Stimulated activated CD4-positive, alpha-beta T cell treated with anti-CD3 and anti-CD28 coated beads, Interleukin-2, amount 100 ng/mL, for 48 hours (primary cell): ENCODE measurements around the gene ALKBH5.

Experiments used
- DNase-seq, 2 donors: peaks; one replicate each; pipeline ENCODE4 v3.0.0-alpha.2; 2020

The ALKBH5 gene

GRCh38 chr17:18159551-18160120 lies 24.0 kb upstream of the ALKBH5 start:
- DNase-seq: no peak

DNA sequence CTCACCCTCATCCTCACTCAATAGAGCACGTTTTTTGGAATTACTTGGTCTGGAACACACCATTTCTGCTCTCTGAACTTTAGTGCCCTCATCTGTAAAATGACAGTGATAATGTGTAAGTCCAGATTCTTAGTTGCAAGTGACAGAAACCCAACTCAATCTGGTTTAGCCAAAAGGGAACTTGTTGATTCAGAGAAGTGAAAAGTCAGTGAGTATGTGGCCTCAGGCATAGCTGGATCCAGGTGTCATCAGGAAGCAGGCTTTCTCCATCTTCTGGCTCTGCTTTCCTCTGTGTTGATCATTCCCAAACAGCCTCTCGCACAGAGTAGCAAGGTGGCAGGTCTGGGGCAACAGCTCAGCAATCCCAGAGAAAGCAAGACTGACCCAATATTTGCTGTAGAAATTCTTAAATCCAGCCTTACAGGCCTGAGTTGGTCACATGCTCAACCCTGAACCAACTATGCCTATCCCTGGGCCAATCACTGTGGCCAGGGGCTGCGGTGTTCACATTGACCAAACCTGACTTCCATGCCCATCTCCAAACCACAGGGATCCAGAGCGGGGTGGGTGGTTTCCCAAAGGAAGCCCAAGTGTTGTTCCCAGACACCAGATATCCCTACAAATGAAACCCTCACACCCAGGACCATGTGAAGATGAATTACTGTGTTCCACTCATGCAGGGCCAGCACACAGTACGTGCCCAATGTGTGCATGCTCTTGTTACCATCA lies 23.3 kb upstream of the ALKBH5 start:
- DNase-seq: no peak

DNA sequence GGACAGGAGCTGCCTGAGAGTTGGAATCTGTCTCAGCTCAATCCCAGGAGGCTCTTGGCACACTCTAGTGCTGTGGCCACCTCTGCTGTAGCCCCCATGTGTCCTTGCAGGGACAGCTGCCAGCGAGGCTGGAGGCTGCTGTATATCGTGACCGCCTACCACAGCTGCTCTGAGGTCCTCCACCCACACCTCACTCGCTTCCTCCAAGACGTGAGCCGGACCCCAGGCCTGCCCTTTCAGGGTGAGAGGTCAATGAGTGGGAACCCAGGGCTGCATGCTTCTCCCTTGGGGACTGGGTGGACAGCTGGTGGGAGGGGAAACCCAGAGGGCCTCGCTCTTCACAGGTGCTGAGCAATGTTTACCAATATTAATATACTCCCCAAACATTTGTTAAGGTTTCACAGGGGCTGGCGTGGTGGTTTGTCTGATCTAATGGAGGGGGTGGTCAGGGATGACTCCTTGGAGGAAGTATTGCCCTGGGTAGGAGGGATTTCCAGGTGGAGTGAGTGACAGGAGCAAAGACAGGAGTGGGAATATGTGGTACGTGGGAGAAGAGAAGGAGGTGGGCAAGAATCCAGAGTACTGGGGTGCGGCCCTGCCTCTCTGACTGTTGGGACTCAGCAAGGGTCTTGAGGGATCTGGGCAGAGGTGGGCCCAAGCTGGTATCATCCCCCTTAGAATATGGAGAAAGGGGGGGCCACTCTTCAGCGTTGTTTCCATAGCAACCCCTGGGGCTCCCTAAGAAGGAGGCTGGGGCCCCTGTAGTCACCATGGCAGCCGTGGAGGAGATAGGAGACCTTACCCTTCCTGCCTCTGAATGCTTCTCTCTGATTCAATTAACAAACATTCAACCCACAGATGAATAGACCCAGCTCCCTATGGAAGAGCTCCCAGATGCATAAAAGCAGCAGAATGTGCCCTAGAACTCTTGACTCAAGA lies 22.2 kb upstream of the ALKBH5 start:
- no peak for DNase-seq

- no peak for DNase-seq
These were observed 20.1 kb upstream of the ALKBH5 start for GRCh38 chr17:18163547-18163946.

DNA sequence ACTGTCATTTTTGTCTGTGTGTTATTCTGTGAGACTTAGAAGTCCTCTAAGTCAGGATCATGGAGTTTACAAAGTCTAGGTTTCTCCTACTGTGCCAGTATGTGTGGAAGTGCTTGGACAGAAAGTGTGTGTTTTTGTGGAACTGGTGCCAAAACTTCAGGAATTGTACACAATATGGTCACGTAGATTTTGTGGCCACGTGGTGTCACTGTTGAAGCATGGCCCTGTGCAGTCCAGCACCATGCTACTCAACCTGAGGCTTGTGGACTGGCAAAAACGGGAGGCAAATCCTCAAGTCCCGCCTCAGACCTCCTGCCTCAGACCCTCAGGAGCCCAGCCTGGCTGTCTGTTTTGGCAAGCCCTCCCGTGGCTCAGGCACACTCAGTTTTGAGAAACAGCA lies 16.7 kb upstream of the ALKBH5 start:
- no peak for DNase-seq

- DNase-seq: no peak
These were observed 16.2 kb upstream of the ALKBH5 start for GRCh38 chr17:18167421-18167820.

- no peak for DNase-seq
These were observed 10.9 kb upstream of the ALKBH5 start for GRCh38 chr17:18172531-18173278.

GRCh38 chr17:18173740-18174139 lies 9.9 kb upstream of the ALKBH5 start:
- DNase-seq: no peak

GRCh38 chr17:18176176-18176575 lies 7.5 kb upstream of the ALKBH5 start:
- no peak for DNase-seq

DNA sequence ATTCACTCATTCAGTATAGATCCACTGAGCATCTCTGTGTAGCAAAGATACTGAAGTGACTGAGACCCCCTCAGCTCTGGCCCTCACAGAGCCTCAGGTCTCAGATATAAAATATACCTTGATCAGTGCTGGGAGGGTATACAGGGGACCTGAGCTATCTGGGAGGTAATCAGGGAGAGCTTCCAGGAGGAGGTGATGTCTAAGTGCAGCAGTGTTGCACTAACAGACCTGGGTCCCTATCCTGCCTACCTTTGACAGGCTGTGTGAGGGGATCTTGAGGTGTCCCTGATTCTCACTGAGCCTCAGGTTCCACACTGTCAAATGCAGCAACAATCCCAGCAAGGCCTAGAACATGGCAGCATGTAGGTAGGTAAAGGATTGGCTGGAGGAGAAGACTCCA lies 6.5 kb upstream of the ALKBH5 start:
- no peak for DNase-seq

- DNase-seq: no peak
These were observed 5.9 kb upstream of the ALKBH5 start for GRCh38 chr17:18177722-18178121.

GRCh38 chr17:18179196-18179595 lies 4.4 kb upstream of the ALKBH5 start:
- DNase-seq: no peak

GRCh38 chr17:18179804-18180203 lies 3.8 kb upstream of the ALKBH5 start:
- no peak for DNase-seq

DNA sequence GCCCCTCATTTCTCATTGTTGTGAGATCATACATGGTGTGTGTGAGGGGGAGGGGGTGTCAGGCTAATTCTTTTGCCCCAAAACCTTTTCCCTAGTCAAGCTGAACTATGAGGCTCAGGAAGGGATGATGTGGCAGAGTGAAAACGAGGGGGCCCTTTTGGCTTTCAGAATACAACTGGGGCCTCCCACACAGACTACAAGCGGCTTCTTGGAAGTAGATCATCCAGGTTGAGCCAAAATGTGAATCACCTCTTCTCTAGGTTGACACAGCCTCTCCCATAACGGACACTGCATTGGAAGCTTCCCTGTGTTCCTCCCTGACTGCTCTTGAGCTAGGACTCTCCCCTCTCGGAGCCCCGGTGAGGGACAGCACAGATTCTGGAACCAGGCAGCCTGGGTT lies 2.3 kb upstream of the ALKBH5 start:
- DNase-seq: peak; percentile 46 to 48

DNA sequence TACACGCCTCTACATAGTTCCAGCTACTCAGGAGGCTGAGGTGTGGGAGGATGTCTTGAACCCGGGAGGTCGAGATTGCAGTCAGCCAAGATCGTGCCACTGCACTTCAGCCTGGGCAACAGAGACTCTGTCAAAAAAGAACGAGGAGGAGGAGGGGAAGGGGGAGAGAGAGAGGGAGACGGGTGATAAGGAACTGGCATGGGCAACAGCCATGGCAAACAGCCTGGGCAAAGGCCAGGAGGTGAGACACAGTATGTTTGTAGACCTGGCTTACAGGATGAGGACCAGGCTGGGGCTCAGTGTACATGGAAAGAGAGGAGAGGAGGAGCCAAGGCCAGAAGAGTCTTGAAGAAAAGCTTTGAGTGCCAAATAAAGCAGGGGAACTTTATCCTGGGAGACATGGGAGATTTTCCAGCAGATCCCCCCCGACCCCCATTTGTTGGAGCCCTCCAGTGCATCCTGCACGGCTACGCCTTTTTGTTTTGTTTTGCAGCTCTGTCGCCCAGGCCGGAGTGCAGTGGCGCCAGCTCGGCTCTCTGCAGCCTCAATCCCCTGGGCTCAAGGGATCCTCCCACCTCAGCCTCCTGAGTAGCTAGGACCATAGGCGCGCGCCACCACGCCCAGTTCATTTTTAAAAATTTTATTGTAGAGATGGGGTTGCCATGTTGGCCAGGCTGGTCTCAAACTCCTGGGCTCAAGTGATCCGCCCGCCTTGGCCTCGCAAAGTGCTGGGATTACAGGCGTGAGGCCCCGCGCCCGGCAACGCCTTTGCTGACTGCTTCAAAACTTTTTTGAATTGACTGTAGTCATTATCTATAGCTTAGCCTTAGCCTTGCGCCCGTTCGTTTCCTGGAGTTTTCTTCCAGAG lies 1.3 kb upstream of the ALKBH5 start:
- DNase-seq: no peak

GRCh38 chr17:18182978-18183333 lies 672 bp upstream of the ALKBH5 start:
- DNase-seq: peak; percentile 78

- DNase-seq: peak; percentile 53 to 58
These were observed 759 bp downstream of the ALKBH5 start for GRCh38 chr17:18184143-18185031.

DNA sequence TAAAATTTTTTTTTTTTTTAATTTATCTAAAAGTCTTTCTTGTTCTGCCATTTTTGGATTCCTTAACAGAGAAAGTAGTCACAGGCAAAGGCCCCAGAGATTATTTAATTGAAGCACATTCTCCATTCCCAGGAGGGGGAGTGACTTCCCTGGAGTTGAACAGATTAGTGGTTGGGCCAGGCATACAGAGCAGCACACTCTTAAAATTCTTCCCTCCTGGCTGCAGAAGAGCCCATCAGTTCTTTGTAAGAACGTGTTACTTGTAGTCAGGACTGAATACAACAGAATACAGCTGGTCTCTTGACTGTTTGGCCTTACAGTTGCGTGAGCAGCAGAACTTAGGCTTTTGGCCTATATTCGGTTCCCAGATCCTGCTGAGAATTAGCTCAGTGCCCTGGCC lies 1.8 kb downstream of the ALKBH5 start:
- DNase-seq: no peak

DNA sequence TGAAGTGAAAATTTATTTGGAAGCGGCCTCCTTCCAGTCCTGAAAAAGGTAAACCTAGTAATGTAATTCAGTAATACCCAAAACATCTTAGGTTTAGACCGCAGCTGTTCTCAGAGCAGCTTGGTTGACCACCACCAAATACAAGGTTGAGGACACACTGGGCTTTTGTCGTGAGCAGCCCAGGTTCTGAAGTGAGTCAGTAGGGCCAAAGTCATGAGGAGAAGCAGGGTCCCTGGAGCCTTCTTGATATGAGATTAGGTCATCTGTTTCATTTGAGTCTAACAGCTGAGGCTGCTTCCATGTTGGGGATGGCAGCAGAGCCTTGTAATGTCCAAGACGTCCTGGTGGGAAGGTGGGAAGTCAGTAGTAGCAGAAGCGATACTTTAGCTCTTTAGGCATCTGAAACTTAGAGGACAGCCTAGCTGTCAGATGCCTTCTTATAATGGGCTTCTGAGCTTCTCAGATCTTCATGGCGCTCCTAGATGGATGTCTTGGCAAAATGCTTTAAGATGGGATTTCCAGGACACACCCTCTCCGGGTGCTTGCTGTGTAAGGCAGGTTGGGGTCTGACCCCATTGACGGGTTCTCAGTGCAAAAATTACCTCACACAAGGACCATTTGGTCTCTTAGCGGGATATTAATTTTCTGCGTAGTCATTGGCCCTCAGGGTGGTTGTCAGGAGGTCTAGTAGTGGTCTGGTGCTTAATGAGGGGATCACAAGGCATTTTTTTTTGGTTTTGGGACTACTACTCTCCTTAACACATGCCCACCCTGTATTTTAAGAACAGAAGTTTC lies 2.4 kb downstream of the ALKBH5 start:
- DNase-seq: no peak

DNA sequence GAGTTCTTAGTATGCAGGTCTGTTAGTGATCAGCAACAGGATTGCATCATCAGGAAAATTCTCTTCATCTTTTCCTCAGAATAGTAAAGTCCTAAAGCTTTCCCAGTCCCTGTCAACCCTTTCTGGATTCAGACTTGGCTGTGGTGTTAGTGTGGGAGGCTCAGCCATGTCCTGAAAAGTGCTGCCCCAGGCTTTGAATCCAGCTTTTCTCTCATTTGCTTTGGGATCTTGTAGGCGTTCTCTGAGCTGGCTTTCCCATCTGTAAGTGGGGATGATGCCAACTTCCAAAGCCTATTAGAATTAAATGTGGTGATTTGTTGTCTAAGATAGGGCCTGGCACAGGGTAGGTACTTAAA lies 3.0 kb downstream of the ALKBH5 start:
- DNase-seq: no peak
